ENCODE measurements around the gene OPA3.

- no peak for TF ChIP-seq CTCF (IDR thresholded peaks at IDR 0.05; ENCODE audit: borderline replicate concordance, extremely low read depth, low read length, poor library complexity, severe bottlenecking)
- no peak for TF ChIP-seq EZH2 (IDR thresholded peaks at IDR 0.05; ENCODE audit: borderline replicate concordance, low read depth, low read length, severe bottlenecking)
These were observed 60.0 kb downstream of the OPA3 start for GRCh38 chr19:45524575-45525129.

Data from DND-41 (cell line).